ENCODE data around the gene KLK12.

DNA sequence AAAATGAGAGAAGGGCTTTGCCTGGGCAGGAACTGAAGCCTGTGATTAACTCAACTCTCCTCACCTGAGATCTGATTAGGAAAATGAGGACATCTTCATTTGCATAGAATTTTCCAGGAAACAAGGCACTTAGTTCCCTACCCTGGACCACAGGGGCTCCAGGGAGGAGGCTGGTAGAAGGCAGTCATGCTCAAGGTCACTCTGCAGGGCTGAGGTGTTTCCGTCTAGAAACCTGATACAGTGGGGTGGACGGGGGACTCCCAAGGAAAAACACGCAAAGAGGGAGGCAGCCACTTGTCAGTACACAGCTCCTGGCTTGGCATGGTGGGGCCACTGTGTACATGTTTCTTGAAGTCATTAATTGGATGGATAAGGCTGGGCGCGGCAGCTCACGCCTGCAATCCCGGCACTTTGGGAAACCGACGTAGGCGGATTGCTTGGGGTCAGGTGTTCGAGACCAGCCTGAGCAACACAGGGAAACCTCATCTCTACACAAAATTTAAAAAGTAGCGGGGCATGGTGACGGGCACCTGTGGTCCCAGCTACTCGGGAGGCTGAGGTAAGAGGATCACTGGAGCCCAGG, 41.9 kb upstream of the KLK12 start:
- TF ChIP-seq CTCF (IDR thresholded peaks at IDR 0.05) (no peak), POLR2A (IDR thresholded peaks at IDR 0.05) (no peak)

All from adrenal gland (tissue), 5 donors.